ENCODE results near the gene GRID1. TPM values are rescaled to one million over a fixed set of nuclear protein-coding genes. Genes with fewer than 3 reads are reported as not detected.

Gene GRID1
- total and polyA plus RNA-seq, 11 donors = 0.69 to 3.4 (median 1.6) TPM

DNA sequence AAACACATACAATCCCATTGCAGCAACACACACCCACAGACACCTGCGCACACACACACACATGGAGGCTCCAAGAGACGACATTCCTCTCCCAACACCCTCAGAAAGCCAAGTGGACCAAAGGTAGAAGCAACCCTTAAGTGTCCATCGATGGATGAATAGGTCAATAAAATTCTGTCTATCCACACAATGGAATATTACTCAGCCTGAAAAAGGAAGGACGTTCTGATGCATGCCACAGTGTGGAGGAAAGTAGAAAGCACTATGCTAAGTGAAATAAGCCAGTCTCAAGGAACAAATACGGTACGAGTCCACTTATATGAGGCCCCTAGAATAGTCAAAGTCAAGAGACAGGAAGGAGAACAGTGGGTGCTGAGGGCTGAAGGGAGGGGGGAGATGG is 174.4 kb downstream of the GRID1 start:
- Histone ChIP-seq H3K4me3 (no peak overlapping the region), H3K36me3 (no peaks in the 10 kb centered on the region), H3K27me3 (no peaks in the 10 kb centered on the region), H3K4me1 (no peaks in the 10 kb centered on the region), H3K27ac (no peak overlapping the region), H3K9me3 (no peaks in the 10 kb centered on the region)
- WGBS, 4 donors = 82 to 91% (median 90%) methylated on average over 6 of the region's 6 CpGs
- TF ChIP-seq CTCF (IDR thresholded peaks at IDR 0.05) (no peak), POLR2A (IDR thresholded peaks at IDR 0.05) (no peak)
- intact Hi-C loops (cut with DNase I) = no loop called here
- ATAC-seq (no peak), DNase-seq (no peak)

DNA sequence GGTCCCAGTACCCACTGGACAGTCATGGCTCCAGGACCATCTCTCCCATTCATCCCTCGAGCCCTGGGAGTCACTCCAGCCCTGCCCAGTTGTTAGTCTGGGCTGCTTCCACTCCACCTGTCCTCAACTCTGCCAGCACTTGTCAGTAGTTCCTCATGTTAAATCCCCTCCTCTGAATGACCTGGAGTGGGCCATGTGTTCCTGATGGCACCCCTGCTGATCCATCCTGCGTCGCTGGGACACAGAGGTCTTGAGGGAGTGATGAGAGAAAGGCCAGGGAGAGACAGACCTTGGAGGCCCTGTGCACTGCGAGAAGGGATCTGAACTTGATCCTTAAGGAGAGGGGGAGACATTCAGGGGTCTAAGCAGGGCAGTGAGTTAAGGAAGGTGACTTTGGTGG is 174.9 kb downstream of the GRID1 start:
- no peak for TF ChIP-seq POLR2A (IDR thresholded peaks at IDR 0.05)
- TF ChIP-seq CTCF (IDR thresholded peaks at IDR 0.05) = no peak
- DNase-seq (no peak), ATAC-seq (no peak)
- no peaks in the 10 kb centered on the region for H3K36me3 ChIP-seq
- H3K4me1 ChIP-seq = no peaks in the 10 kb centered on the region
- WGBS, 4 donors = 59 to 80% (median 67%) methylated on average over 4 of the region's 4 CpGs
- intact Hi-C loops (cut with DNase I) = no loop called here
- H3K4me3 ChIP-seq = no peak overlapping the region
- no peak overlapping the region for H3K27ac ChIP-seq
- no peaks in the 10 kb centered on the region for H3K9me3 ChIP-seq
- H3K27me3 ChIP-seq = no peaks in the 10 kb centered on the region

GRCh38 chr10:86191166-86191565 is 175.4 kb downstream of the GRID1 start:
- TF ChIP-seq CTCF (IDR thresholded peaks at IDR 0.05) (no peak), POLR2A (IDR thresholded peaks at IDR 0.05) (no peak)
- DNase-seq (no peak), ATAC-seq (no peak)
- no peak overlapping the region for H3K4me3 ChIP-seq
- 65 to 85% (median 80%) methylated on average over 2 of the region's 2 CpGs for WGBS, 4 donors
- H3K36me3 ChIP-seq = no peaks in the 10 kb centered on the region
- H3K27ac ChIP-seq = no peak overlapping the region
- no peaks in the 10 kb centered on the region for H3K27me3 ChIP-seq
- intact Hi-C loops (cut with DNase I) = no loop called here
- no peaks in the 10 kb centered on the region for H3K4me1 ChIP-seq
- peaks cover 0 to 4% (median 0%) of the 10 kb centered on the region in 12 donors for H3K9me3 ChIP-seq

DNA sequence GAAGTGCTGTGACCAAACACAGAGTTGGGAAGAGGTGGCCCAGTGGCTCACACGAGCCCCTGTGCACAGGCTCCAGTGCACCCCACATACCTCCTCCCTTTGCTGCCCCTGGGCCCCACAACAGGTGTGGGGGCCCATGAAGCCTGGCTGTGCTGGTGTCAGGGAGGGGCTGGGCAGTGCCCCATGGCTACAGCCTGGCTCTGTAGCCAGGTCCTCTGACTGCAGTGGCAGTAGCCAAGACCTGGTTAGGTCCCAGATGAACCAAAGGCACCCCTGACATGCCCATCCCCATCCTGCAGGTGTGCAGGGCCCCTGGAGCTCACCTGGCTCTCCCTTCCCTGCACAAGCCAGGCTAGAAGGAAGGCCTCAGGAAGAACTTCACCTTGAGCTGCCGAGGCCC is 176.3 kb downstream of the GRID1 start:
- DNase-seq = no peak
- Histone ChIP-seq H3K9me3 (peaks cover 0 to 11% (median 0%) of the 10 kb centered on the region in 12 donors), H3K27me3 (no peaks in the 10 kb centered on the region), H3K27ac (no peak overlapping the region), H3K4me1 (no peaks in the 10 kb centered on the region), H3K36me3 (no peaks in the 10 kb centered on the region), H3K4me3 (no peak overlapping the region)
- WGBS, 4 donors = 77 to 92% (median 79%) methylated on average over 1 to 2 of the region's 2 CpGs
- TF ChIP-seq POLR2A (IDR thresholded peaks at IDR 0.05) (no peak), CTCF (IDR thresholded peaks at IDR 0.05) (no peak)
- intact Hi-C loops (cut with DNase I) = no loop called here
- ATAC-seq = no peak
